ENCODE results near the gene PAXIP1.

PAXIP1 gene

GRCh38 chr7:155003092-155003375 is at the start of gene PAXIP1:
Gene PAXIP1, minus strand, starts transcription at chr7:155003124. Its CDS starts 195 bp downstream, at chr7:155002929.
- ChIA-PET POLR2A (interaction anchor here (0.6 to 1.6 kb wide), 8 partner anchors 27 to 342 kb away, joined by 3 to 7 read pairs (median 3); no protein-coding TSS in a partner anchor), CTCF (interaction anchor here (0.6 to 0.9 kb wide), 2 partner anchors 11 to 602 kb away, joined by 3 read pairs; no protein-coding TSS in a partner anchor)
- H3K36me3 ChIP-seq (ENCODE audit: control insufficient read depth in 2 of 2, insufficient read depth in 1 of 2, low read length in 2 of 2) = peaks cover 7 to 50% of the 10 kb centered on the region in 2 experiments; a peak in 2 of 3 replicates
- 0 out of 2 replicates have a peak, but pooled peaks have one; percentile 58 for TF ChIP-seq ZBTB44 (tag by site-specific recombination; IDR thresholded peaks at IDR 0.05)
- TF ChIP-seq ZBTB6 (tag by site-specific recombination; IDR thresholded peaks at IDR 0.05) = peak; percentile 93; the same call in 1 of the 2 replicates
- TF ChIP-seq ZNF626 (tag by site-specific recombination; IDR thresholded peaks at IDR 0.05) = peak; percentile 78; the same call in 1 of the 2 replicates
- TF ChIP-seq ZFP37 (tag by site-specific recombination; IDR thresholded peaks at IDR 0.05) = no peak
- no peak for TF ChIP-seq ZNF585B (tag by site-specific recombination; IDR thresholded peaks at IDR 0.05)
- TF ChIP-seq ZNF624 (tag by site-specific recombination; IDR thresholded peaks at IDR 0.05) = no peak
- peak; percentile 98 for TF ChIP-seq PRDM10 (tag by site-specific recombination; IDR thresholded peaks at IDR 0.05)
- TF ChIP-seq KLF8 (tag by site-specific recombination; IDR thresholded peaks at IDR 0.05) = peak; percentile 57; the same call in 1 of the 2 replicates
- TF ChIP-seq ZNF548 (tag by site-specific recombination; IDR thresholded peaks at IDR 0.05) = no peak
- TF ChIP-seq ZNF292 (tag by site-specific recombination; IDR thresholded peaks at IDR 0.05; ENCODE audit: borderline replicate concordance, low read depth) = no peak
- TF ChIP-seq ZNF843 (tag by site-specific recombination; IDR thresholded peaks at IDR 0.05) = no peak
- peak; percentile 56; the same call in 1 of the 2 replicates for TF ChIP-seq ZNF184 (tag by site-specific recombination; IDR thresholded peaks at IDR 0.05)
- TF ChIP-seq ZNF660 (tag by site-specific recombination; IDR thresholded peaks at IDR 0.05) = peak; percentile 74
- TF ChIP-seq IKZF3 (tag by site-specific recombination; IDR thresholded peaks at IDR 0.05) = 0 out of 2 replicates have a peak, but pooled peaks have one; percentile 33
- no peaks in the 10 kb centered on the region for H3K9me3 ChIP-seq (ENCODE audit: control insufficient read depth, insufficient read depth, low read depth, low read length)
- peak within 1 kb of the TSS; percentile 97 for H3K4me3 ChIP-seq (ENCODE audit: low read depth, low read length)
- H3K4me1 ChIP-seq (ENCODE audit: control insufficient read depth, insufficient read depth, low read length) = no peaks in the 10 kb centered on the region
- H3K27ac ChIP-seq (ENCODE audit: extremely low read depth, low read depth, low read length) = peak within 1 kb of the TSS; percentile 97

- Histone ChIP-seq H3K9me3 (ENCODE audit: control insufficient read depth, insufficient read depth, low read depth, low read length) (no peaks in the 10 kb centered on the region), H3K27ac (ENCODE audit: extremely low read depth, low read depth, low read length) (no peak overlapping the region), H3K4me1 (ENCODE audit: control insufficient read depth, insufficient read depth, low read length) (no peaks in the 10 kb centered on the region), H3K4me3 (ENCODE audit: low read depth, low read length) (no peak overlapping the region), H3K36me3 (ENCODE audit: control insufficient read depth in 2 of 2, insufficient read depth in 1 of 2, low read length in 2 of 2) (no peaks in the 10 kb centered on the region)
- POLR2A ChIA-PET = no interaction called here
- CTCF ChIA-PET = no interaction called here
- no peak for TF ChIP-seq ZNF19 (tag by site-specific recombination; IDR thresholded peaks at IDR 0.05; ENCODE audit: low read depth)
- no peak for TF ChIP-seq ZNF114 (tag by site-specific recombination; IDR thresholded peaks at IDR 0.05)
- TF ChIP-seq KLF7 (tag by site-specific recombination; IDR thresholded peaks at IDR 0.05; ENCODE audit: borderline replicate concordance) = no peak
- no peak for TF ChIP-seq ZNF488 (tag by site-specific recombination; IDR thresholded peaks at IDR 0.05)
- no peak for TF ChIP-seq ZNF398 (tag by site-specific recombination; IDR thresholded peaks at IDR 0.05)
- TF ChIP-seq ZNF366 (tag by site-specific recombination; conservative IDR thresholded peaks at IDR 0.05) = no peak
- no peak for TF ChIP-seq ZBTB49 (tag by site-specific recombination; IDR thresholded peaks at IDR 0.05; ENCODE audit: low read depth)
Measured at GRCh38 chr7:155051355-155051754, 48.4 kb upstream of the PAXIP1 start.
